ENCODE data around the gene WDR37.

DNA sequence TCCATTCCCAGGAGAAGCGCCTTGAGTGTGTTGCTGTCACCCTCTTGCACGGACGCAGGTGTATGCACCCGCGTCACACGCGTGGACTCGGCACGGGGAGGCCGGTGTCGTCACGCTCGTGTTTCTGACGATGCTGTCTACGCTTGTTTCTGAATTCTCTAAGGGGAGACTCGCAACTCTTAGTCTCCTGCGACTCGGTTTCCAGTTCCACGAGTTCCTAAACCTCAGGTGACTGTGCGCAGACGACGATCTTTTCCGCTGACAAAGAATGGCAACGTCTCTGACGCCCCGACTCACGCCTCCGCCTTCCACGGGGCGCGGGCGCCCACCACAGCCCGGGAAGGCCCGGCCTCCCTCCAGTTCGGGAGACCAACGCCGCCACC is 7.8 kb upstream of the WDR37 start:
- TF ChIP-seq, protein P1, sequence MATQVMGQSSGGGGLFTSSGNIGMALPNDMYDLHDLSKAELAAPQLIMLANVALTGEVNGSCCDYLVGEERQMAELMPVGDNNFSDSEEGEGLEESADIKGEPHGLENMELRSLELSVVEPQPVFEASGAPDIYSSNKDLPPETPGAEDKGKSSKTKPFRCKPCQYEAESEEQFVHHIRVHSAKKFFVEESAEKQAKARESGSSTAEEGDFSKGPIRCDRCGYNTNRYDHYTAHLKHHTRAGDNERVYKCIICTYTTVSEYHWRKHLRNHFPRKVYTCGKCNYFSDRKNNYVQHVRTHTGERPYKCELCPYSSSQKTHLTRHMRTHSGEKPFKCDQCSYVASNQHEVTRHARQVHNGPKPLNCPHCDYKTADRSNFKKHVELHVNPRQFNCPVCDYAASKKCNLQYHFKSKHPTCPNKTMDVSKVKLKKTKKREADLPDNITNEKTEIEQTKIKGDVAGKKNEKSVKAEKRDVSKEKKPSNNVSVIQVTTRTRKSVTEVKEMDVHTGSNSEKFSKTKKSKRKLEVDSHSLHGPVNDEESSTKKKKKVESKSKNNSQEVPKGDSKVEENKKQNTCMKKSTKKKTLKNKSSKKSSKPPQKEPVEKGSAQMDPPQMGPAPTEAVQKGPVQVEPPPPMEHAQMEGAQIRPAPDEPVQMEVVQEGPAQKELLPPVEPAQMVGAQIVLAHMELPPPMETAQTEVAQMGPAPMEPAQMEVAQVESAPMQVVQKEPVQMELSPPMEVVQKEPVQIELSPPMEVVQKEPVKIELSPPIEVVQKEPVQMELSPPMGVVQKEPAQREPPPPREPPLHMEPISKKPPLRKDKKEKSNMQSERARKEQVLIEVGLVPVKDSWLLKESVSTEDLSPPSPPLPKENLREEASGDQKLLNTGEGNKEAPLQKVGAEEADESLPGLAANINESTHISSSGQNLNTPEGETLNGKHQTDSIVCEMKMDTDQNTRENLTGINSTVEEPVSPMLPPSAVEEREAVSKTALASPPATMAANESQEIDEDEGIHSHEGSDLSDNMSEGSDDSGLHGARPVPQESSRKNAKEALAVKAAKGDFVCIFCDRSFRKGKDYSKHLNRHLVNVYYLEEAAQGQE (IDR thresholded peaks at IDR 0.05; ENCODE audit: low read depth, low read length), result no peak
- TF ChIP-seq TAF1 (IDR thresholded peaks at IDR 0.05; ENCODE audit: borderline replicate concordance, low read depth, low read length), result no peak
- TF ChIP-seq, protein P2, sequence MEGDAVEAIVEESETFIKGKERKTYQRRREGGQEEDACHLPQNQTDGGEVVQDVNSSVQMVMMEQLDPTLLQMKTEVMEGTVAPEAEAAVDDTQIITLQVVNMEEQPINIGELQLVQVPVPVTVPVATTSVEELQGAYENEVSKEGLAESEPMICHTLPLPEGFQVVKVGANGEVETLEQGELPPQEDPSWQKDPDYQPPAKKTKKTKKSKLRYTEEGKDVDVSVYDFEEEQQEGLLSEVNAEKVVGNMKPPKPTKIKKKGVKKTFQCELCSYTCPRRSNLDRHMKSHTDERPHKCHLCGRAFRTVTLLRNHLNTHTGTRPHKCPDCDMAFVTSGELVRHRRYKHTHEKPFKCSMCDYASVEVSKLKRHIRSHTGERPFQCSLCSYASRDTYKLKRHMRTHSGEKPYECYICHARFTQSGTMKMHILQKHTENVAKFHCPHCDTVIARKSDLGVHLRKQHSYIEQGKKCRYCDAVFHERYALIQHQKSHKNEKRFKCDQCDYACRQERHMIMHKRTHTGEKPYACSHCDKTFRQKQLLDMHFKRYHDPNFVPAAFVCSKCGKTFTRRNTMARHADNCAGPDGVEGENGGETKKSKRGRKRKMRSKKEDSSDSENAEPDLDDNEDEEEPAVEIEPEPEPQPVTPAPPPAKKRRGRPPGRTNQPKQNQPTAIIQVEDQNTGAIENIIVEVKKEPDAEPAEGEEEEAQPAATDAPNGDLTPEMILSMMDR (IDR thresholded peaks at IDR 0.05), result no peak
- no peak for TF ChIP-seq POLR2AphosphoS5 (IDR thresholded peaks at IDR 0.05; ENCODE audit: low read depth, low read length)
- TF ChIP-seq, protein P3, sequence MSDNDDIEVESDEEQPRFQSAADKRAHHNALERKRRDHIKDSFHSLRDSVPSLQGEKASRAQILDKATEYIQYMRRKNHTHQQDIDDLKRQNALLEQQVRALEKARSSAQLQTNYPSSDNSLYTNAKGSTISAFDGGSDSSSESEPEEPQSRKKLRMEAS (IDR thresholded peaks at IDR 0.05; ENCODE audit: low read depth), result no peak
- no peak for TF ChIP-seq JUND (IDR thresholded peaks at IDR 0.05)
- no peak for TF ChIP-seq EZH2phosphoT487 (IDR thresholded peaks at IDR 0.05; ENCODE audit: borderline replicate concordance, low read depth)
- no peak for TF ChIP-seq GATA2 (CRISPR knock-in tag; IDR thresholded peaks at IDR 0.05)
- TF ChIP-seq EP300 (IDR thresholded peaks at IDR 0.05; ENCODE audit: borderline replicate concordance in 1 of 2, low read depth in 1 of 2, low read length in 1 of 2), result no peak
- TF ChIP-seq MXI1 (IDR thresholded peaks at IDR 0.05; ENCODE audit: low read depth, low read length), result no peak
- TF ChIP-seq FOXM1 (IDR thresholded peaks at IDR 0.05; ENCODE audit: low read depth), result no peak
- no peak for TF ChIP-seq RXRA (IDR thresholded peaks at IDR 0.05; ENCODE audit: borderline replicate concordance, low read depth)
- peak; percentile 34; the same call in 1 of the 2 replicates for TF ChIP-seq SIN3A (IDR thresholded peaks at IDR 0.05; ENCODE audit: borderline replicate concordance, low read depth, low read length)
